Measurements from ENCODE around the gene NAV3.

The NAV3 gene

GRCh38 chr12:78185651-78186050 lies 355.0 kb downstream of the NAV3 start:
- no peak for DNase-seq (ENCODE audit: low read depth in 3 of 3)

- DNase-seq (ENCODE audit: low read depth in 3 of 3) = no peak
Observed at GRCh38 chr12:78186670-78187069, 356.0 kb downstream of the NAV3 start.

- no peak for DNase-seq (ENCODE audit: low read depth in 3 of 3)
Observed at GRCh38 chr12:78187741-78188140, 357.0 kb downstream of the NAV3 start.

GRCh38 chr12:78189656-78190055 lies 359.0 kb downstream of the NAV3 start:
- no peak for DNase-seq (ENCODE audit: low read depth in 3 of 3)

- DNase-seq (ENCODE audit: low read depth in 3 of 3) = no peak
Observed at GRCh38 chr12:78191611-78192010, 360.9 kb downstream of the NAV3 start.

- DNase-seq (ENCODE audit: low read depth in 3 of 3) = no peak
Observed at GRCh38 chr12:78192979-78193378, 362.3 kb downstream of the NAV3 start.

GRCh38 chr12:78194448-78194847 lies 363.8 kb downstream of the NAV3 start:
- DNase-seq (ENCODE audit: low read depth in 3 of 3) = no peak

- DNase-seq (ENCODE audit: low read depth in 3 of 3) = no peak
Observed at GRCh38 chr12:78198896-78199295, 368.2 kb downstream of the NAV3 start.

GRCh38 chr12:78199926-78200325 lies 369.2 kb downstream of the NAV3 start:
- no peak for DNase-seq (ENCODE audit: low read depth in 3 of 3)

- no peak for DNase-seq (ENCODE audit: low read depth in 3 of 3)
Observed at GRCh38 chr12:78204926-78205325, 374.2 kb downstream of the NAV3 start.

GRCh38 chr12:78208092-78208491 lies 377.4 kb downstream of the NAV3 start:
- no peak for DNase-seq (ENCODE audit: low read depth in 3 of 3)

- no peak for DNase-seq (ENCODE audit: low read depth in 3 of 3)
Observed at GRCh38 chr12:78209846-78210505, 379.3 kb downstream of the NAV3 start.

- no peak for DNase-seq (ENCODE audit: low read depth in 3 of 3)
Observed at GRCh38 chr12:78210506-78210860, 379.8 kb downstream of the NAV3 start.

GRCh38 chr12:78210894-78211302 lies 380.2 kb downstream of the NAV3 start:
- no peak for DNase-seq (ENCODE audit: low read depth in 3 of 3)

GRCh38 chr12:78220811-78221210 lies 390.1 kb downstream of the NAV3 start:
- DNase-seq (ENCODE audit: low read depth in 3 of 3) = no peak

- no peak for DNase-seq (ENCODE audit: low read depth in 3 of 3)
Observed at GRCh38 chr12:78224154-78224553, 393.5 kb downstream of the NAV3 start.

- no peak for DNase-seq (ENCODE audit: low read depth in 3 of 3)
Observed at GRCh38 chr12:78226763-78227162, 396.1 kb downstream of the NAV3 start.

GRCh38 chr12:78229591-78230101 lies 399.0 kb downstream of the NAV3 start:
- no peak for DNase-seq (ENCODE audit: low read depth in 3 of 3)

- DNase-seq (ENCODE audit: low read depth in 3 of 3) = no peak
Observed at GRCh38 chr12:78232756-78233155, 402.1 kb downstream of the NAV3 start.

- DNase-seq (ENCODE audit: low read depth in 3 of 3) = no peak
Observed at GRCh38 chr12:78236264-78236663, 405.6 kb downstream of the NAV3 start.

GRCh38 chr12:78239544-78239943 lies 408.9 kb downstream of the NAV3 start:
- no peak for DNase-seq (ENCODE audit: low read depth in 3 of 3)

- no peak for DNase-seq (ENCODE audit: low read depth in 3 of 3)
Observed at GRCh38 chr12:78240827-78241226, 410.1 kb downstream of the NAV3 start.

GRCh38 chr12:78241446-78241845 lies 410.8 kb downstream of the NAV3 start:
- DNase-seq (ENCODE audit: low read depth in 3 of 3) = no peak

GRCh38 chr12:78244916-78245507 lies 414.3 kb downstream of the NAV3 start:
- no peak for DNase-seq (ENCODE audit: low read depth in 3 of 3)

All from stimulated activated CD4-positive, alpha-beta T cell treated with anti-CD3 and anti-CD28 coated beads, TNF-alpha, amount 100 ng/mL, for 48 hours (primary cell).